ENCODE results near the gene IFIT1B. TPM values are rescaled to one million over a fixed set of nuclear protein-coding genes. Genes with fewer than 3 reads are reported as not detected.
A peak's percentile ranks its signal among the peaks of the same experiment; 100 is the strongest.

Gene IFIT1B
- total and polyA plus RNA-seq, 9 of the 15 experiments (the other 6 are each of a cell fraction or from before 2014, with no cell fraction given): not detected

GRCh38 chr10:89426230-89426868 lies 48.5 kb downstream of the IFIT1B start:
- no peaks in the 10 kb centered on the region for H3K36me3 ChIP-seq (ENCODE audit: control insufficient read depth, insufficient read depth, low read length)
- no peak overlapping the region for H2AFZ ChIP-seq (ENCODE audit: low read depth, low read length)
- no peak overlapping the region for H3K9ac ChIP-seq (ENCODE audit: insufficient read depth in 1 of 2, low read depth in 2 of 2, low read length in 2 of 2)
- 13% methylated on average over 5 of the region's 5 CpGs for WGBS (ENCODE audit: insufficient coverage, low coverage, missing lambda C conversion rate)
- intact Hi-C loops (cut with micrococcal nuclease): loop anchor here (2.0 to 5.0 kb wide), 2 partner anchors 138 to 1436 kb away; no protein-coding TSS in a partner anchor
- peak in 2 of 4 experiments; percentile 32 to 46 for DNase-seq (ENCODE audit: extremely low read depth in 1 of 4, low spot score in 3 of 4)
- H3K4me1 ChIP-seq (replicated peaks in 1 of 2; ENCODE audit: control insufficient read depth in 2 of 2, insufficient read depth in 2 of 2, low read length in 2 of 2): no peaks in the 10 kb centered on the region
- H3K4me2 ChIP-seq (ENCODE audit: insufficient read depth, low read length): no peak overlapping the region
- BruUV-seq (replicated peaks): no TSS peak
- no peaks in the 10 kb centered on the region for H3K9me1 ChIP-seq (ENCODE audit: control insufficient read depth, insufficient read depth, low read length)
- no peaks in the 10 kb centered on the region for H3K79me2 ChIP-seq (ENCODE audit: control insufficient read depth, insufficient read depth, low read length)
- H3K27ac ChIP-seq (ENCODE audit: extremely low read depth, low read depth, low read length): no peak overlapping the region
- in situ Hi-C loops (cut with MboI): loop anchor here (25.0 kb wide), 1 partner anchor 1436 kb away; the partner anchor contains the start of genes HTR7 and RPP30
- no peaks in the 10 kb centered on the region for H3K9me3 ChIP-seq (replicated peaks; ENCODE audit: control insufficient read depth, insufficient read depth, low read depth, low read length)
- ChIA-PET CTCF (ENCODE audit: low intra/inter-chr PET ratio) (interaction anchor here (0.5 kb wide), 1 partner anchor 281 kb away, joined by 3 read pairs; no protein-coding TSS in a partner anchor), POLR2A (no interaction called here)
- peak; percentile 89 for FAIRE-seq
- no peak overlapping the region for H3K4me3 ChIP-seq
- TF ChIP-seq SMC3 (conservative IDR thresholded peaks at IDR 0.05; ENCODE audit: insufficient read depth, low read depth, low read length) (0 out of 2 replicates have a peak, but pooled peaks have one; percentile 36), DEAF1 (CRISPR knock-in tag; IDR thresholded peaks at IDR 0.05) (peak; percentile 37; the same call in 1 of the 2 replicates), ZNF133 (CRISPR knock-in tag; IDR thresholded peaks at IDR 0.05) (no peak), ZNF507 (tag; conservative IDR thresholded peaks at IDR 0.05) (no peak), RAD21 (CRISPR knock-in tag; conservative IDR thresholded peaks at IDR 0.05 in 1 of 2, IDR thresholded peaks at IDR 0.05 in 1 of 2) (peak; percentile 68 to 81), REST (IDR thresholded peaks at IDR 0.05; ENCODE audit: borderline replicate concordance) (peak; percentile 63; the same call in 1 of the 2 replicates), REST (CRISPR knock-in tag; IDR thresholded peaks at IDR 0.05; ENCODE audit: low read depth) (no peak)
- TF ChIP-seq, protein P1, sequence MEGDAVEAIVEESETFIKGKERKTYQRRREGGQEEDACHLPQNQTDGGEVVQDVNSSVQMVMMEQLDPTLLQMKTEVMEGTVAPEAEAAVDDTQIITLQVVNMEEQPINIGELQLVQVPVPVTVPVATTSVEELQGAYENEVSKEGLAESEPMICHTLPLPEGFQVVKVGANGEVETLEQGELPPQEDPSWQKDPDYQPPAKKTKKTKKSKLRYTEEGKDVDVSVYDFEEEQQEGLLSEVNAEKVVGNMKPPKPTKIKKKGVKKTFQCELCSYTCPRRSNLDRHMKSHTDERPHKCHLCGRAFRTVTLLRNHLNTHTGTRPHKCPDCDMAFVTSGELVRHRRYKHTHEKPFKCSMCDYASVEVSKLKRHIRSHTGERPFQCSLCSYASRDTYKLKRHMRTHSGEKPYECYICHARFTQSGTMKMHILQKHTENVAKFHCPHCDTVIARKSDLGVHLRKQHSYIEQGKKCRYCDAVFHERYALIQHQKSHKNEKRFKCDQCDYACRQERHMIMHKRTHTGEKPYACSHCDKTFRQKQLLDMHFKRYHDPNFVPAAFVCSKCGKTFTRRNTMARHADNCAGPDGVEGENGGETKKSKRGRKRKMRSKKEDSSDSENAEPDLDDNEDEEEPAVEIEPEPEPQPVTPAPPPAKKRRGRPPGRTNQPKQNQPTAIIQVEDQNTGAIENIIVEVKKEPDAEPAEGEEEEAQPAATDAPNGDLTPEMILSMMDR (IDR thresholded peaks at IDR 0.05 in 2 of 3, conservative IDR thresholded peaks at IDR 0.05 in 1 of 3; ENCODE audit: insufficient read depth in 2 of 3, low read depth in 1 of 3, low read length in 3 of 3): peak; percentile 41 to 73 (median 52); a peak in 4 of 6 replicates
- H4K20me1 ChIP-seq (replicated peaks; ENCODE audit: control insufficient read depth, insufficient read depth, low read length): no peaks in the 10 kb centered on the region
- peaks cover 0 to 3% of the 10 kb centered on the region in 2 experiments; a peak in 2 of 5 replicates for H3K27me3 ChIP-seq (ENCODE audit: control insufficient read depth in 2 of 2, insufficient read depth in 2 of 2, low read length in 2 of 2)
- ATAC-seq: peak; percentile 84

All from K562 (cell line).